Stimulated activated naive CD8-positive, alpha-beta T cell treated with anti-CD3 and anti-CD28 coated beads, Interleukin-15, Interleukin-2, amounts not matched to agents 100 ng/mL and 50 ng/mL, for 24 hours (primary cell): ENCODE measurements around the gene KCNJ1.

Source experiments
- H3K27ac Mint-ChIP-seq: one replicate; pipeline ENCODE4 v1.8.0; 2021; ENCODE audit warnings: mild to moderate bottlenecking, mixed read lengths
- H3K27me3 Mint-ChIP-seq: one replicate; pipeline ENCODE4 v1.8.0; 2021; ENCODE audit warnings: mixed read lengths
- H3K36me3 Mint-ChIP-seq: one replicate; pipeline ENCODE4 v1.8.0; 2021; ENCODE audit warnings: low read depth, mixed read lengths
- H3K4me1 Mint-ChIP-seq: one replicate; pipeline ENCODE4 v1.8.0; 2021; ENCODE audit warnings: low read depth, mixed read lengths
- H3K4me3 Mint-ChIP-seq: one replicate; pipeline ENCODE4 v1.8.0; 2021; ENCODE audit warnings: mild to moderate bottlenecking, mixed read lengths
- H3K9me3 Mint-ChIP-seq: one replicate; pipeline ENCODE4 v1.8.0; 2021; ENCODE audit warnings: mixed read lengths

The KCNJ1 gene

DNA sequence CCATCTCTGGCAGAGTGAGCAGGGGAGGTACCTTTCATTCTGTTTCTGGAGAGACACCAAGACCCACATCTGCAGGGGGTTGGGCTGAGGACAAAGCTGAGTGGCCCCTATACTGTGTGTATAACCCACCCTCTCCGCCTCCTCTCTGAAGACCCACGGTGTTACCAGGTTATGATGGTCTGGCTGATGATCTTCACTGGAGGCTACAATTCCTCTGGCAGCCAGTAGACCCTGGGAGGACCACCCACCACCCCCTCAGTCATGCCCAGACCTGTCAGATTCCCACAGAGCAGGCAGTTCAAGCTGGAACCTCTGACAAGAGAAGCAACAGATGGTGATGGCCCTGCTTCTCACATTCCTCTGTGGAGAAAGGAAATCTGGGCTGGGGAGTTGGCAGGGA is 11.4 kb upstream of the KCNJ1 start:
- Mint-ChIP-seq H3K36me3 (no peaks in the 10 kb centered on the region), H3K9me3 (no peaks in the 10 kb centered on the region), H3K27ac (no peak overlapping the region), H3K4me3 (no peak overlapping the region), H3K4me1 (no peaks in the 10 kb centered on the region), H3K27me3 (peaks cover 18% of the 10 kb centered on the region)

DNA sequence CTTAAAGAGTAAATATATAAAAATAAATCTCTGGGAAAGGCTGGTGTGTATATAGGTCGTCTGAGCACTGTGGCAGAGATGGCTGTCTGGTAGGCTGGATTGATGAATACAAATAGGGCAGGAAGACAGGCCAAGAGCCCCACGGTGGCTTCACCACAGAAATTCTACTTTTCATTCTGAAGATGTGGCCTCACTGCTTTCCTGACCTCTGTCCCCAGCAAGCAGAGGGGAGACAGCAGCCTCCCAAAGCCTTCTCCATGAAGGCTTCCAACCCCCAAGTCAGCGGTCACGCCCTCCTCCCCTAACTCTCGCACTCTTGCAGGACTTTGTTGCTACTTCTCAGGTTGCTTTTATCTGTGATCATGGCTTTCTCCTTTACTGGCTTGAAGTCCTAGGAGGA is 10.6 kb upstream of the KCNJ1 start:
- Mint-ChIP-seq H3K36me3 (no peaks in the 10 kb centered on the region), H3K9me3 (no peaks in the 10 kb centered on the region), H3K4me3 (no peak overlapping the region), H3K4me1 (no peaks in the 10 kb centered on the region), H3K27me3 (peaks cover 15% of the 10 kb centered on the region), H3K27ac (no peak overlapping the region)

DNA sequence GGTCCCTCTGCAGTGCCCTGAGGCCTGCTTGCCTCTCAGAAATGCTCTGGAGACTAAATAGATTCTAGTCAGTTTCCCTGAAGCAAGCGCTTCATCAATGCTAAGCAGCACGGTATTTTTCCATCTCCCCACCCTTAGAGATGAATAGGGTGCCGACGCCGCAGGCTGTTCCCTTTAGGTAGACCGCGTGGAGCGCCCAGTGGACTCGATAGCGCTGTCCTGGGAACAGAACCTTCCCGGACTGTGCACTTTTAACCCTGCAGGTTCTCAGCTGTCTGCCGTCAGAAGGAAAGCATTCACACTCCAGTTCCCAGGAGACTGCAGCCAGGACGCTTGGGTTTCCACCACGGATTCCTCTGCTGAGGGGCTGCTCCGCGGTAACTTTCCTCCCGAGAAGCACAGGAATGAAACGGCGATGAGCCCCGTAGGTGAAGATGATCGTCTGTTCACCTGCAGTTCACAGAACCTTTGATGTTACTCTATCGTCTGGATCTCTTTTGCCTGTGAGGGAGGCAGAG is 9.1 kb upstream of the KCNJ1 start:
- H3K36me3 Mint-ChIP-seq, result no peaks in the 10 kb centered on the region
- no peaks in the 10 kb centered on the region for H3K9me3 Mint-ChIP-seq
- no peak overlapping the region for H3K27ac Mint-ChIP-seq
- H3K4me3 Mint-ChIP-seq, result no peak overlapping the region
- peaks cover 7% of the 10 kb centered on the region for H3K27me3 Mint-ChIP-seq
- H3K4me1 Mint-ChIP-seq, result no peaks in the 10 kb centered on the region

DNA sequence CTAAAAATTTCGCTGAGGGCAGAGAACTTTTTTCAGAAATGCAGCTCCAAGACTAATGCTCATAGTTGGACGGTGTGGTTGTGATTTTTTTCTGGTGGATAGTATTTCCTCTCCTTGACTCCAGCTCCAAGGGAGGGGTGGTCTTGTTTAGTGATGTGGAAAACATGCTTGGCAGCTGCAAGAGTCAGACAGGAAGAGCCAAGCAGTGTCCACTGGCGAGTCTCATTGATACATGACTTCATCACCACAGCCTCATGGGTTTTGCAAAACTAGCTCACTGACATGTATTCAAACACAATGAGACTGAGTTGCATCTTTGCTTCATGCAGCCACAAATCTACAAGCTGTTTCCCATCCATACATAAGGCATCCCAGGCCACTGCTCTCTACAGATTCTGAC is 7.3 kb upstream of the KCNJ1 start:
- Mint-ChIP-seq H3K4me3 (no peak overlapping the region), H3K36me3 (no peaks in the 10 kb centered on the region), H3K27ac (no peak overlapping the region), H3K27me3 (peaks cover 7% of the 10 kb centered on the region), H3K9me3 (no peaks in the 10 kb centered on the region), H3K4me1 (no peaks in the 10 kb centered on the region)

GRCh38 chr11:128872594-128872993 is 5.5 kb upstream of the KCNJ1 start:
- Mint-ChIP-seq H3K27me3 (peaks cover 7% of the 10 kb centered on the region), H3K9me3 (no peaks in the 10 kb centered on the region)

GRCh38 chr11:128872094-128872493 is 5.0 kb upstream of the KCNJ1 start:
- no peaks in the 10 kb centered on the region for H3K4me1 Mint-ChIP-seq
- no peaks in the 10 kb centered on the region for H3K9me3 Mint-ChIP-seq
- H3K4me3 Mint-ChIP-seq, result no peak overlapping the region
- peaks cover 7% of the 10 kb centered on the region for H3K27me3 Mint-ChIP-seq
- no peak overlapping the region for H3K27ac Mint-ChIP-seq
- H3K36me3 Mint-ChIP-seq, result no peaks in the 10 kb centered on the region

More at GRCh38 chr11:128872594-128872993, 5.5 kb upstream of the KCNJ1 start:
- Mint-ChIP-seq H3K27ac (no peak overlapping the region), H3K4me1 (no peaks in the 10 kb centered on the region), H3K4me3 (no peak overlapping the region), H3K36me3 (no peaks in the 10 kb centered on the region)

- Mint-ChIP-seq H3K27me3 (peaks cover 7% of the 10 kb centered on the region), H3K4me3 (no peak overlapping the region), H3K27ac (no peak overlapping the region), H3K36me3 (no peaks in the 10 kb centered on the region), H3K4me1 (no peaks in the 10 kb centered on the region), H3K9me3 (no peaks in the 10 kb centered on the region)
Observed at GRCh38 chr11:128871168-128871610, 4.1 kb upstream of the KCNJ1 start.

GRCh38 chr11:128868841-128869671 is 2.0 kb upstream of the KCNJ1 start:
- Mint-ChIP-seq H3K9me3 (no peaks in the 10 kb centered on the region), H3K4me1 (no peaks in the 10 kb centered on the region), H3K36me3 (no peaks in the 10 kb centered on the region), H3K27ac (no peak overlapping the region), H3K4me3 (no peak overlapping the region), H3K27me3 (peaks cover 7% of the 10 kb centered on the region)

GRCh38 chr11:128865490-128865889 is 1.6 kb downstream of the KCNJ1 start:
- Mint-ChIP-seq H3K27me3 (no peaks in the 10 kb centered on the region), H3K9me3 (no peaks in the 10 kb centered on the region), H3K27ac (no peak overlapping the region), H3K4me1 (no peaks in the 10 kb centered on the region), H3K4me3 (no peak overlapping the region), H3K36me3 (no peaks in the 10 kb centered on the region)

- H3K4me1 Mint-ChIP-seq, result peaks cover 4% of the 10 kb centered on the region
- H3K9me3 Mint-ChIP-seq, result no peaks in the 10 kb centered on the region
- no peaks in the 10 kb centered on the region for H3K36me3 Mint-ChIP-seq
- H3K4me3 Mint-ChIP-seq, result no peak overlapping the region
- H3K27ac Mint-ChIP-seq, result no peak overlapping the region
- no peaks in the 10 kb centered on the region for H3K27me3 Mint-ChIP-seq
Observed at GRCh38 chr11:128862908-128863660, 4.0 kb downstream of the KCNJ1 start.

GRCh38 chr11:128862406-128862805 is 4.7 kb downstream of the KCNJ1 start:
- Mint-ChIP-seq H3K4me3 (no peak overlapping the region), H3K27ac (no peak overlapping the region), H3K9me3 (no peaks in the 10 kb centered on the region), H3K27me3 (no peaks in the 10 kb centered on the region), H3K4me1 (peaks cover 4% of the 10 kb centered on the region), H3K36me3 (no peaks in the 10 kb centered on the region)

- Mint-ChIP-seq H3K4me1 (peaks cover 4% of the 10 kb centered on the region), H3K27me3 (no peaks in the 10 kb centered on the region), H3K9me3 (no peaks in the 10 kb centered on the region), H3K36me3 (no peaks in the 10 kb centered on the region), H3K27ac (no peak overlapping the region), H3K4me3 (no peak overlapping the region)
Observed at GRCh38 chr11:128860571-128861361, 6.3 kb downstream of the KCNJ1 start.

DNA sequence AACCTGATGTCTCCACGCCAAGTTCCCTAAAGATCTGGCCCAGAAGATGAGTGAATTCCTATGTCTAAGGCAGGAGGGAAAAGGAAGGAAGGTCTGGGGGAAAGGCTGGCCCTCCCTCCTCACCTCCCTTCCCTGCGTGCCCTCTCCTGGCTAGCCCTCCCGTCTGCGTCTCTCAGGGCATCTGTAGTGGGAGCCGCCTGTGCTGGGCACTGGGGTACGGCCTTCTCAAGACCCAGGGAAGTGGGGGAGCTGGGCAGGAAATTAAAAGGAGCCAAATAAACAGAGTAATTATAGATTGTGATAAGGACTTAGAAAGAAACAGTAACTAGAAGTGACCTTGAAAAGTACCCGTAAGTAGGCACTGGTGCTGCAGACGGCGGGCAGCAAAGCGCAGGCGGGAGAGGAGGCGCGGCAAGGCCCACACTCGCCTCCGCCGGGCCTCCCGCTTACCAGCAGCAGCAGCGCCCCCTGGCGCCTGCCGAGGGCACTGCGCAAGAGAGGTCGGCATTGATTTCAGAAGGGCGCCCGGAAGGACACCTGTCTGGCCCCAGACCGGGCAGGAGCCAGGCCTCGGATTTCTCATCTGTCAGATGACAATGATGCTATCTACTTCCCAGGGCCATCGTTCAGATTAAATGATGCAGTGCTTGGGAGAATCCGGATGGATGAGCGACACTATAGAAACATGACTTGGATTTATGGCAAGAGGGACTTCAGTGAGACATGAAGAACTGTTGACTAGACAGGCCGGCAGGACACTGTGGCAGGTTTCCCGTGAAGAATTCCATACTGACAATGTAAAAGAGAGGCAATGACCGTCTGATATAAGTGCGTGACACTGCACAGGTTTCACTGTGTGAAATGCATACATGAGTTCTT is 7.3 kb downstream of the KCNJ1 start:
- Mint-ChIP-seq H3K36me3 (no peaks in the 10 kb centered on the region), H3K27me3 (no peaks in the 10 kb centered on the region), H3K27ac (no peak overlapping the region), H3K4me1 (peaks cover 4% of the 10 kb centered on the region), H3K4me3 (no peak overlapping the region), H3K9me3 (no peaks in the 10 kb centered on the region)

DNA sequence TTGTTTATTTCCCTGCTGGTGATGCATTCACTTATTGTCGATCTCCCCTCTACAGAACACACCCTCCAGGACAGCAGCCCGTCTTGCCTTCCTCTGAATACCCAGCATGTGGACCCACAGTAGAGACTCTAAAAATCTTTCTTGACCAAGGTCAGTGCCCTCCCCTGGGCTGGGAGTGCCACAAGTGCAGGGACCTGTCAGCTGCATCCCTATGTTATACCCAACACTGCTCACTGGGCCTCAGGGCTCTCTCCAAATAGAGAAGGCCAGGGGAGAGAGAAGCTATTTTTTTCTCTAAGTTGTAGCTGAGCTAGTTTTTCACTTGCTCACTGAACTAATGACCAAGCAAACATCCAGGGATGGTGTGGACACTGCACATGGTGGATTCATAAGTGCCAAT is 9.8 kb downstream of the KCNJ1 start:
- Mint-ChIP-seq H3K4me3 (no peak overlapping the region), H3K27me3 (no peaks in the 10 kb centered on the region), H3K36me3 (no peaks in the 10 kb centered on the region), H3K9me3 (no peaks in the 10 kb centered on the region), H3K27ac (no peak overlapping the region), H3K4me1 (peaks cover 4% of the 10 kb centered on the region)
